Measurements from ENCODE around the gene HMMR.
"Not testable (repeated sequence)": the region's sequence is repeated elsewhere in the genome, so short reads cannot be mapped to it uniquely, and the experiment has no call there.

The HMMR gene

GRCh38 chr5:163532171-163533084 lies 72.0 kb downstream of the HMMR start:
- DNase-seq (ENCODE audit: insufficient read length, low spot score) (no peak), FAIRE-seq (no peak)
- no peak for TF ChIP-seq POLR2A (IDR thresholded peaks at IDR 0.05; ENCODE audit: low read depth, low read length)
- TF ChIP-seq SPI1 (IDR thresholded peaks at IDR 0.05; ENCODE audit: low read depth, low read length): no peak
- no peak for TF ChIP-seq TAF1 (IDR thresholded peaks at IDR 0.05; ENCODE audit: low read depth, low read length)
- TF ChIP-seq PAX5 (IDR thresholded peaks at IDR 0.05; ENCODE audit: insufficient read depth, low read length, severe bottlenecking): no peak
- no peak for TF ChIP-seq POU2F2 (IDR thresholded peaks at IDR 0.05; ENCODE audit: low read depth, low read length)
- TF ChIP-seq POLR2AphosphoS5 (IDR thresholded peaks at IDR 0.05; ENCODE audit: low read depth, low read length): no peak

DNA sequence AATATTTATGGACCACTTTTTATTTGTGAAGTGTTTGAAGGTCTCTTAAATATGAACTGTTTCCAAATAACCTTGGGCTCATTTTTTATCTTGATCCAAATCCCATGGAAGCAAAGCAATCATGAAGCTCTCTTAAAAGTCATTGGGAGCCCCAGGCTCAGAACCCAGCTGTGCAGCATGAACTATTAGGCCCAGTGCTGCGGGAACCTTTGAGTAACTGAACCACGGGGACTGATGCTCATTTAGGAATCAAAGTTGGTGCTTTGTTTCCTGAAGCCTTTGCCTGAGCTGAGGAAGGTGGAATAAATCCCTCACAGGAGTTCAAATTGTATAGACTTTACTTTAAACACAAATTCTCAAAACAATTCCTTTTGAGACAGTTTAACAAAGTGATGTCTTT lies 72.8 kb downstream of the HMMR start:
- TF ChIP-seq POLR2A (IDR thresholded peaks at IDR 0.05; ENCODE audit: low read depth, low read length) (no peak), SPI1 (IDR thresholded peaks at IDR 0.05; ENCODE audit: low read depth, low read length) (no peak), POLR2AphosphoS5 (IDR thresholded peaks at IDR 0.05; ENCODE audit: low read depth, low read length) (no peak), POU2F2 (IDR thresholded peaks at IDR 0.05; ENCODE audit: low read depth, low read length) (no peak), TAF1 (IDR thresholded peaks at IDR 0.05; ENCODE audit: low read depth, low read length) (no peak), PAX5 (IDR thresholded peaks at IDR 0.05; ENCODE audit: insufficient read depth, low read length, severe bottlenecking) (no peak)
- DNase-seq (ENCODE audit: insufficient read length, low spot score) (no peak), FAIRE-seq (no peak)

GRCh38 chr5:163534492-163535094 lies 74.2 kb downstream of the HMMR start:
- FAIRE-seq: no peak
- DNase-seq (ENCODE audit: insufficient read length, low spot score): no peak
- TF ChIP-seq TAF1 (IDR thresholded peaks at IDR 0.05; ENCODE audit: low read depth, low read length) (no peak), POLR2AphosphoS5 (IDR thresholded peaks at IDR 0.05; ENCODE audit: low read depth, low read length) (no peak), POLR2A (IDR thresholded peaks at IDR 0.05; ENCODE audit: low read depth, low read length) (no peak), POU2F2 (IDR thresholded peaks at IDR 0.05; ENCODE audit: low read depth, low read length) (no peak), SPI1 (IDR thresholded peaks at IDR 0.05; ENCODE audit: low read depth, low read length) (no peak), PAX5 (IDR thresholded peaks at IDR 0.05; ENCODE audit: insufficient read depth, low read length, severe bottlenecking) (no peak)

DNA sequence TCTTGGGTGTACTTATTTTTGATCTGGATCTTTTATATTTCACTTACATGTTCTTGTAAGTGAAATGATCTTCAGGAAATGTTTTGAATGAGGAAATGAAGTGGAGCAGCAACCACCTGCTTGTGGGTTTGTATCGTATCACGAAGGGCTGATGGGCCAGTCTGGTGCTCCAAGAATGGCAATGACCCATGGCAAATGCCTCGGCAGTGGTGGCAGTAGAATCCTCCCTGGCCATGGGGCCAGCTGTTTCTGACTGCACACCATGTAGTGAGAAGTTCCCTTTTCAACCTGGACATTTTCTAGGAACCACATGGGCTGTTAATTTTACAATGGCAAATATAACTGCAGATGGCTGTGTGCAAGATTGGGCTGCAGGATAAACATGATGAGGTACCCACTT lies 74.9 kb downstream of the HMMR start:
- FAIRE-seq (no peak), DNase-seq (ENCODE audit: insufficient read length, low spot score) (no peak)
- TF ChIP-seq POLR2AphosphoS5 (IDR thresholded peaks at IDR 0.05; ENCODE audit: low read depth, low read length) (no peak), POLR2A (IDR thresholded peaks at IDR 0.05; ENCODE audit: low read depth, low read length) (no peak), PAX5 (IDR thresholded peaks at IDR 0.05; ENCODE audit: insufficient read depth, low read length, severe bottlenecking) (no peak), TAF1 (IDR thresholded peaks at IDR 0.05; ENCODE audit: low read depth, low read length) (no peak), POU2F2 (IDR thresholded peaks at IDR 0.05; ENCODE audit: low read depth, low read length) (no peak), SPI1 (IDR thresholded peaks at IDR 0.05; ENCODE audit: low read depth, low read length) (no peak)

GRCh38 chr5:163536442-163536841 lies 76.0 kb downstream of the HMMR start:
- not testable (repeated sequence) for DNase-seq (ENCODE audit: insufficient read length, low spot score); FAIRE-seq

GRCh38 chr5:163540696-163541095 lies 80.3 kb downstream of the HMMR start:
- FAIRE-seq (no peak), DNase-seq (ENCODE audit: insufficient read length, low spot score) (no peak)
- TF ChIP-seq POLR2AphosphoS5 (IDR thresholded peaks at IDR 0.05; ENCODE audit: low read depth, low read length) (no peak), TAF1 (IDR thresholded peaks at IDR 0.05; ENCODE audit: low read depth, low read length) (no peak), POU2F2 (IDR thresholded peaks at IDR 0.05; ENCODE audit: low read depth, low read length) (no peak), SPI1 (IDR thresholded peaks at IDR 0.05; ENCODE audit: low read depth, low read length) (no peak), POLR2A (IDR thresholded peaks at IDR 0.05; ENCODE audit: low read depth, low read length) (no peak), PAX5 (IDR thresholded peaks at IDR 0.05; ENCODE audit: insufficient read depth, low read length, severe bottlenecking) (no peak)

Data from GM12891 (cell line).